NCI-H774 (cell line): ENCODE data around the gene MEST.
"Not testable (repeated sequence)": the region's sequence is repeated elsewhere in the genome, so short reads cannot be mapped to it uniquely, and the experiment has no call there.

ENCODE experiments used
- DNase-seq: peaks from one replicate; lab custom pipeline; 2025; lab: John Stamatoyannopoulos, UW

The MEST gene

GRCh38 chr7:130485734-130486113, 6.2 kb upstream of the MEST start:
- DNase-seq, result no peak

- peak; percentile 91 for DNase-seq
Observed at GRCh38 chr7:130486114-130486953, 5.6 kb upstream of the MEST start.

- no peak for DNase-seq
Observed at GRCh38 chr7:130486954-130487436, 4.9 kb upstream of the MEST start.

- no peak for DNase-seq
Observed at GRCh38 chr7:130488392-130489139, 3.3 kb upstream of the MEST start.

- no peak for DNase-seq
Observed at GRCh38 chr7:130489140-130489983, 2.5 kb upstream of the MEST start.

- no peak for DNase-seq
Observed at GRCh38 chr7:130490311-130490791, 1.5 kb upstream of the MEST start.

- DNase-seq, result no peak
Observed at GRCh38 chr7:130490888-130491804, 739 bp upstream of the MEST start.

- DNase-seq, result no peak
Observed at GRCh38 chr7:130492523-130493274, 814 bp downstream of the MEST start.

GRCh38 chr7:130493275-130493873, 1.5 kb downstream of the MEST start:
- DNase-seq, result no peak

- no peak for DNase-seq
Observed at GRCh38 chr7:130494431-130494858, 2.6 kb downstream of the MEST start.

GRCh38 chr7:130500463-130500862, 8.6 kb downstream of the MEST start:
- no peak for DNase-seq

GRCh38 chr7:130500910-130501309, 9.0 kb downstream of the MEST start:
- no peak for DNase-seq

GRCh38 chr7:130505753-130506152, 13.9 kb downstream of the MEST start:
- DNase-seq, result no peak

GRCh38 chr7:130506358-130506757, 14.5 kb downstream of the MEST start:
- DNase-seq, result no peak

GRCh38 chr7:130512038-130512437, 20.2 kb downstream of the MEST start:
- not testable (repeated sequence) for DNase-seq

- no peak for DNase-seq
Observed at GRCh38 chr7:130513447-130513846, 21.6 kb downstream of the MEST start.

GRCh38 chr7:130515315-130516040, 23.6 kb downstream of the MEST start:
- no peak for DNase-seq

- DNase-seq, result no peak
Observed at GRCh38 chr7:130521258-130521951, 29.5 kb downstream of the MEST start.
